Non-pigmented ciliary epithelial cell (primary cell): ENCODE measurements around the gene STN1.
A peak's percentile ranks its signal among the peaks of the same experiment; 100 is the strongest.

Experiments used
- DNase-seq: peaks from one replicate; pipeline ENCODE4 v3.0.0-alpha.2; 2010; ENCODE audit warnings: low read depth

Gene STN1, protein sequence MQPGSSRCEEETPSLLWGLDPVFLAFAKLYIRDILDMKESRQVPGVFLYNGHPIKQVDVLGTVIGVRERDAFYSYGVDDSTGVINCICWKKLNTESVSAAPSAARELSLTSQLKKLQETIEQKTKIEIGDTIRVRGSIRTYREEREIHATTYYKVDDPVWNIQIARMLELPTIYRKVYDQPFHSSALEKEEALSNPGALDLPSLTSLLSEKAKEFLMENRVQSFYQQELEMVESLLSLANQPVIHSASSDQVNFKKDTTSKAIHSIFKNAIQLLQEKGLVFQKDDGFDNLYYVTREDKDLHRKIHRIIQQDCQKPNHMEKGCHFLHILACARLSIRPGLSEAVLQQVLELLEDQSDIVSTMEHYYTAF

GRCh38 chr10:103918053-103918846 lies at the start of gene STN1:
Gene STN1, minus strand, starts transcription at chr10:103918184. Its CDS starts 590 bp downstream, at chr10:103917594.
- DNase-seq: peak; percentile 78

- DNase-seq: no peak
Measured at GRCh38 chr10:103967448-103968071, 49.6 kb upstream of the STN1 start.

DNA sequence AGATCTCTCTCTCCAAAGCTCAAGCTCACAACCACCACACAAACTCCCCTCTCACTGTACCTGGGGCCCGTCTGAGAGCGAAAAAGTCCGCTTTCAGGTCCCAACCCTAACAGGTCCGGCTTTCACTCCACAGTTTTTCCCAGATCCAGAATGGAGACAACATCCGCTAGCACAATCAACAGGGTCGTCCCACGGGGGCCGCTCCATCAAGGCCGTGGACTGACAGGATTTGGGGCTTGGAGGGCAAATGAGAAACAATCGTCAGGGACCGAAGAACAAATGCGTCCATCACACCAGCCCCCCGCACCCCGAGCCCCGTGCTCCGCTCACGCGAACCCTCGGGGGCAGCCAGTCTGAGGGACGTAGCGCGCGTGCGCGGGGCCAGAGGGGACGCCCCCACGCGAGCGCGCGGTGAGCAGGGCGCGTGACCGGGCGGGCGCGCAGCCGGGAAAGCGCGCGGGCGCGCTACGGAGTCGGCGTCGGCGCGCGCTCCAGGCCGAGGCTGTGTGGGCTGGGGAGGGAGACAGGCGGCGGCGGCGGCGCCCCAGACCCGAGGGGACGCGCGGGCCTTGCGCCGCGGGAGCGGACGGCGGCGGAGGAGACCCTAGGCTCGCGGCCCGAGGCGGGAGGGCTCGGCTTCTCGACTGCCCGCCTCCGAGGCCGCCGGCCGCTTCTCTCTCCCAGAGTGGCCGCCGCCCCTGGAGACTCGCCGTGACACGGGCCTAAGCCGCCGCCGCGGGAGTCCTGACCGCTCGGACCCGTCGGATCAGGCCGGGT lies 48.9 kb upstream of the STN1 start, which contains the start of gene SLK:
SLK (plus strand) TSS at position 470 of the 777 bp plus-strand sequence. CDS start 606 bp downstream, outside the sequence.
- no peak for DNase-seq

DNA sequence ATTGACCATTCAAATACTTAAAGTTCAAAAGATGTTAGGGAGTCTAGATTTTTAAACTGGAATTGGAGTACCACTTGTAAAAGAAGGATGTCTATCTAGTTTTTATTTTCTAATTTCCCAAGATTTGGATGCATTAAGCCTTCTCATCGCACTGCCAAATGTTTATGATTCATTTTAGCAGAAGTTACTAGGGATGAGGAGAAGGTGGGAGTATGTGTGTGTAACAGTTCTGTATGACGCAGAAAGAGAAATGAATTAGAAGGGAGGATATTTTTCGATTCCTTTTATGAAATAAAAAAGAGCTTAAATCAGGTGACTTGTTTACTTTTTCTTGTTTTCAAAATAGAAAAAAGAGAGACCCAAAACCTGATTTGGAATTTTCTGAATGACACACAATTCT lies 42.1 kb upstream of the STN1 start:
- no peak for DNase-seq

- DNase-seq: no peak
Measured at GRCh38 chr10:103958996-103959395, 41.0 kb upstream of the STN1 start.

DNA sequence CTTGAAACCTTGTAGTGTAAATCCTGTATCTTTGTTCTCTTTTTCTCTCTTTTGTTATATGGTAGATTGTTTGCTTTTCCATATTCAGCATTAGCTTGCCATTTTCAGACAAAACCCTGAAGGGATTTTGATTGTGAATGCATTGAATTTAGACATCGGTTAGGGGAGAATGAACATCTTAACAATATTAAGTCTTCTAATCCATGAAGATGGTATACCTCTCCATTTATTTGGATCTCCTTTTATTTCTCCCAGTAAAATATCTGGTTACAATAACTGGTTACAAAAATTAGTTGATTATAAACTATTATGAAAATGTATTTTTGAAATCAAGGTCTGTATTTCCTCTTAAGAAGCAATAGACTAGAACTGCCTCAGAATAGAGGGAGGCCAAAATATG lies 36.6 kb upstream of the STN1 start:
- DNase-seq: no peak

- DNase-seq: no peak
Measured at GRCh38 chr10:103951942-103952341, 34.0 kb upstream of the STN1 start.

GRCh38 chr10:103951183-103951582 lies 33.2 kb upstream of the STN1 start:
- DNase-seq: no peak

GRCh38 chr10:103949728-103950127 lies 31.7 kb upstream of the STN1 start:
- DNase-seq: no peak

DNA sequence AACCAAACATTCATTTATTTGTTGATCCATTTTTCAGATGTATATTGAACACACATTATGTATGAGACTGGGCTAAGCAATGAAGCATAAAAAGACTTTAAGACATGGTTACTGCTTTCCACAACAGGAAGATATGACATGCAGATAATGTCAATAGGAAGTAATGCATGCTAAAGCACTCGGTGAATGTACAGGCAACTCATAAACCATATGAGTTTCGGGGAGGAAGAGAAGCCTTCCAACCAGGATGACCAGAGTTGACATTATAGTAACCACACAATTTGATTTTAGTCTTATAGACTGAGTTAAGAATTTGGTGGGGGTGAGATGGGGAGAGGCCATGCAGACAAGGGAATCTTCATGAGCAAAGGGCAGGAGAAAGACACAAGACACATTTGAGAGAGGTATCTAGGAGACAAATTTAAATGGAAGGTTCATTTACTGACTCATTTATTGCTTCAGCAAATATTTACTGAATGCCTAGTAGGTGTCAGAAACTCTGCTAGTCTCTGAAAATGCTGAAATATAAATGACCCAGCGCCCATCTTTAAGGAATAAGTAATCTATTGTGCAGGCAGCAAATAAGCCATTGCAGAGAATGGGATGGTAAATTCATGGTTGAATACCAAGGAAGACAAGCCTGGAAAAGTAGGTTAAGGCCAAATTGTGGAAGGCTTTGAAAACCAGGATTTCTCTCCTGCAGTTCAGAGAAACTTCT lies 30.0 kb upstream of the STN1 start:
- no peak for DNase-seq

- DNase-seq: no peak
Measured at GRCh38 chr10:103942866-103943265, 24.9 kb upstream of the STN1 start.

GRCh38 chr10:103941801-103942200 lies 23.8 kb upstream of the STN1 start:
- no peak for DNase-seq

DNA sequence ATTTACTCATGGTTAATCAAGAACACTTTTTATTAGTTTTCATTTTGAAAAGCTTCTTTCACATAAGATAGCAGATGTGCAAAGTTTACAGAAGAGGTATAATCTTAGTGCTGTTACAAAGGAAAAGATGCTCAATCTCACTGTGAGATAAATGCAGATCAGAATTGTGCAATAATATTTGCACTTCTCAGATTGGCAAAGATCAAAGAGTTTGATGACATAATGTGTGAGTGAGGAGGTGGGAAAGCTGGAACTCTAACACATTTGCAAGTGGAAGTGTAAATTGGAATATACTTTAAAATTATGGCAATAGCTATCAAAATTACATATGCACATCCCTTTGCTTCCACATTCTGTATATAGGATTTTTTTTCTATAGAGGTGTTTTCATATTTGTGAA lies 21.5 kb upstream of the STN1 start:
- DNase-seq: no peak

DNA sequence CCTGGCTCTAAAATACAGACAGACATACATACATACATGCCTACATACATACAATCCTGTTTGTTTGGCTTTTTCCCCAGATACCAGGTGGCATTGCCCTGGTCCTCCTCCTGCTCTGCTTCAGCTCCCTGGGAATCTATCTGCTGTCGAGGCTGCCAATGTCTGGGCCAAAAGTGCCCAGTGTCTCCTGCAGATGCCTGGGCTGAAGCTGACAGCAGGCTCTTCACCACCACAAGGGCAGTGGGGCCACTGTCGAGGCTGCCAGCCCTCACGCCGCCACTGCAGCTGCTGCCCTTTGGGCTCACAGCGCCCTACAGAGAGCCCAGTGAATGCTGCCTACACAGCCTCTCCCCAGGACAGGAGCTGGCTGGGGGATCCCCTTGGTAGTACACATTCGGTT lies 18.0 kb upstream of the STN1 start:
- no peak for DNase-seq

DNA sequence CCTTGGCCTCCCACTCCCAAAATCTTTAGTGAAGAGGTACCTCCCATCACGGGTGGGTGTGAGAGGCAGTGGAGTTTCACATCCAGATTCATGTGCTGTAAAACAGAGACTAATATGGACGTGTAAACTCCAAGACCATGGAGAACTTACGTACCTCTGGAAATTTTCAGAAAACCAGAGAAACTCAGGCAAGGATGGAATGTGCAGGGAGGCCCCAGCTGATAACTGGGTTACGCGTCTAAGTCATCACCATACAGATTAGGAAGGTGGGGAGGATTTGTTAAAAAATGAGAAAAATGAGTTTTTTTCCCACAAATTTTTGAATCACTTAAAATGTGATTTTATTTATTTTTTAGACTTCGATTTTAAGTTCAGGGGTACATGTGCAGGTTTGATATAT lies 16.3 kb upstream of the STN1 start:
- no peak for DNase-seq

DNA sequence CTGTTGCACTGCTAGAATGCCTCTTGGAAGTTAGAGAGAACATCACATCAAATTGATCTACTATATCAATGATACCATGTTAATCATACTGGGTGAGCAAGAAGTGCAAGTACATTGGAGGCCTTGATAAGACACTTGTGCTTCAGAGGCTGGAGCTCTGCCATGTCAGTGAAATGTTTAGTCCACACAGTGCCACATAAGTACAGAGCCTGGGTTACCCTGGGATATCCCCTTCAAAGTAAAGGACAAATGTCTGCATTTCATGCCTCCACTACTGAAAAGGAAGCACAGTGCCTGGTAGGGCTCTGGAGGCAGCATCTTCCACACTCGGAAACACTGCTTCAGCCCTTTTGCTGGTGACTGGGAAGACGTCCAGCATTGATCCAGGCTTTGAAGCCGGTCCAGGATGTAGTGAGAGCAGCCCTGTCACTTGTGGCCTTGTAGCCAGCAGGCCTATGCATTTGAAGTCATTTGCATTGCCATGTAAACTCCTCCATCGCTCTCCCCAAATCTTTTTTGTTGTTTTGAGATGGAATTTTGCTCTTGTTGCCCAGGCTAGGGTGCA lies 15.7 kb upstream of the STN1 start:
- no peak for DNase-seq

- no peak for DNase-seq
Measured at GRCh38 chr10:103932971-103933370, 15.0 kb upstream of the STN1 start.

DNA sequence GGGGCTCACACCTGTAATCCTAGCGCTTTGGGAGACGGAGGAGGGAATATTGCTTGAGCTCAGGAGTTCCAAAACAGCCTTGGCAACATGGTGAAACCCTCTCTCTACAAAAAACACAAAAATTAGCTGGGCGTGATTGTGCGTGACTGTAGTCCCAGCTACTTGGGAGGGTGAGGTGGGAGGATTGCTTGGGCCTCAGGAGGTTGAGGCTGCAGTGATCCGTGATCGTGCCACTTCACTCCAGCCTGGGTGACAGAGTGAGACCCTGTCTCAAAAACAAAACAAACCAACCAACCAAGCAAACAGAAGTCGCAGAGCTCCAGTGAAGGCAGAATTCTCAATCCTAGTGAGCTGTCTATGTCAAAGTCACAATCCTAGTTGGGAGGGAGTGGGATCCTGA lies 14.3 kb upstream of the STN1 start:
- DNase-seq: no peak

DNA sequence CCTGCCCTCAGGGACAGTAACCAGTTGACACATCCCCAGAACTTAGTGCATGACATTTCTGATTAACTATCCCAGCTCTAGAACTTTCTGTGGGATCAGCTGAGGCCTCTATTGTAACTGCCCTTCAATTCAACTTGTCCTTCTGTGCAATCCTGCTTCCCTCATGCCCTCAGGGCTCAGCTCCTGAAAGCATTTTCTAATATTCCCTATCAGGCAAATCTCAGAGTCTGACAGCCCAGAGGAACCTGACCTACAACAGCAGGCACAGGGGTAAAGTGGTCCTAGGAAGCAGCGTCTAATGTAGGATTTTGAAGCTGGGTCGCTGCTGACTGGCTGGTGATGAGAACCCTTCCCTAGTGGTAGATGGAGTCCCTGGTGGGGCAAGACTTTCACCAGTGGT lies 13.6 kb upstream of the STN1 start:
- DNase-seq: no peak

GRCh38 chr10:103930881-103931280 lies 12.9 kb upstream of the STN1 start:
- no peak for DNase-seq

DNA sequence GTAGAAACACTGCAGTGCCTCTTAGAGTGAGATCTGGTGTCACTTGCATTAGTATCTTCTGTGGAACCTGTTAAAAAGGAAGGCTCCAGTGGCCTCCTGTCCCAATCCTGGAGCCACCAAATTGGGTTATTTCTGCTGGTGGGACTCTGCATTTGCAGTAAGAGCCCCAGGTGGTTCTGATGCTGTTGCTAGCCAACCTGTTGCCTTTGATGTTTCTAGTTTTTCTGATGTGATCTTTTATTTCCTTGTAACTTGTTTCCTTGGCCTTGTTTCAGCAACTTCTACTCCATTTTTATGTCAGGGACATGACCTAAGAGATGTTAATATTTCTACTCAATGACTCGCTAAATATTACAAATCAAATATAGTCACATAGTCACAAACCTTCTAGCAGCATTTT lies 12.5 kb upstream of the STN1 start:
- DNase-seq: no peak
